HepG2 (cell line): Measurements from ENCODE around the gene PEBP1. TPM values are rescaled to one million over a fixed set of nuclear protein-coding genes. Genes with fewer than 3 reads are reported as not detected.

Source experiments
- ATAC-seq: fragments of 200-7000 bp; cut with Tn5 transposase; 3 replicates; pipeline ENCODE4 v1.9.1; 2020; ENCODE audit warnings: mild to moderate bottlenecking, moderate library complexity
- BruUV-seq: library from RNA; stranded (reverse); fragments of 400-500 nt; replicated peaks from 2 replicates; lab custom pipeline; 2021; lab: Mats Ljungman, UMichigan
- CTCF ChIA-PET: fragments of 300-600 bp; formaldehyde crosslinking; extraction: SDS; loops from one replicate; lab custom pipeline; 2021; ENCODE audit warnings: low total read pairs, inconsistent platforms, low intra/inter-chr PET ratio; lab: Yijun Ruan, JAX
- POLR2A ChIA-PET: fragments of 350-600 bp; sonication (Branson Sonifier 250); formaldehyde crosslinking; loops from one replicate; lab custom pipeline; 2020; ENCODE audit warnings: antibody characterized with exemption, inconsistent platforms; lab: Yijun Ruan, JAX
- DNase-seq: peaks from one replicate; pipeline ENCODE4 v3.0.0-alpha.2; 2015; ENCODE audit warnings: low spot score
- FAIRE-seq: peaks from 3 replicates; lab custom pipeline; 2011; peaks lifted over from hg19 to GRCh38; lab: Jason Lieb, UNC
- H2AFZ ChIP-seq: one replicate; pipeline ENCODE4 v1.6.1; 2011; ENCODE audit warnings: low read length, inconsistent platforms
- H3K27ac ChIP-seq: fragments of 300-600 bp; 3 replicates; pipeline ENCODE4 v1.8.0; 2011; ENCODE audit warnings: mixed run types, mild to moderate bottlenecking, mixed read lengths, low read length, inconsistent platforms; ENCODE audit not compliant: insufficient read depth; ENCODE audit errors: extremely low read length
- H3K27me3 ChIP-seq, 2 experiments: fragments of 200-600 bp in 1 of 2; 2 replicates in 1 of 2; 3 replicates in 1 of 2; pipeline versions ENCODE4 v1.6.0 to v1.8.0; 2011; ENCODE audit warnings: low read length in 2 of 2, mild to moderate bottlenecking in 2 of 2, moderate library complexity in 2 of 2, inconsistent platforms in 1 of 2; ENCODE audit not compliant: insufficient read depth in 2 of 2, control insufficient read depth in 1 of 2
- H3K36me3 ChIP-seq, 2 experiments: fragments of 200-600 bp in 1 of 2; replicated peaks in 1 of 2; 2 replicates in 1 of 2; 3 replicates in 1 of 2; pipeline versions ENCODE4 v1.5.1 to v1.8.0; 2011; ENCODE audit warnings: low read length in 2 of 2, inconsistent platforms in 1 of 2; ENCODE audit not compliant: insufficient read depth in 2 of 2, control insufficient read depth in 1 of 2
- H3K4me1 ChIP-seq: 2 replicates; pipeline ENCODE4 v1.5.1; 2012; ENCODE audit warnings: low read length, inconsistent platforms; ENCODE audit not compliant: insufficient read depth
- H3K4me2 ChIP-seq: 2 replicates; pipeline ENCODE4 v1.6.0; 2011; ENCODE audit warnings: low read depth, low read length, inconsistent platforms
- H3K4me3 ChIP-seq, 3 experiments: fragments of 200-600 bp in 1 of 3; sonication (generic), shearing (Covaris generic) in 1 of 3; replicated peaks in 1 of 3; 2 replicates each; pipeline ENCODE4 v1.5.1; 2011 to 2016; ENCODE audit warnings: low read length in 3 of 3, inconsistent platforms in 2 of 3, low read depth in 2 of 3, mild to moderate bottlenecking in 2 of 3, control low read depth in 1 of 3, mixed read lengths in 1 of 3; ENCODE audit not compliant: insufficient read depth in 1 of 3
- H3K79me2 ChIP-seq: one replicate; pipeline ENCODE4 v1.6.1; 2011; ENCODE audit warnings: low read length, inconsistent platforms; ENCODE audit not compliant: insufficient read depth
- H3K9ac ChIP-seq: 2 replicates; pipeline ENCODE4 v1.6.0; 2011; ENCODE audit warnings: mild to moderate bottlenecking, low read depth, low read length, inconsistent platforms; ENCODE audit not compliant: insufficient read depth
- H3K9me3 ChIP-seq: 2 replicates; pipeline ENCODE4 v1.5.1; 2012; ENCODE audit warnings: mild to moderate bottlenecking, low read length
- H4K20me1 ChIP-seq: 2 replicates; pipeline ENCODE4 v1.6.0; 2011; ENCODE audit warnings: inconsistent platforms, mild to moderate bottlenecking, low read length, moderate library complexity; ENCODE audit not compliant: insufficient read depth
- FOXA3 ChIP-seq: IDR thresholded peaks from 2 replicates; pipeline ENCODE4 v1.6.1; 2016; ENCODE audit warnings: missing genetic modification reagents, missing compliant biosample characterization
- HMGA1 ChIP-seq: sonication (generic); formaldehyde crosslinking; conservative IDR thresholded peaks from 2 replicates; pipeline ENCODE4 v1.4.0; 2020; ENCODE audit warnings: missing genetic modification reagents
- HNRNPK ChIP-seq: fragments of 200-400 bp; formaldehyde crosslinking; IDR thresholded peaks from 2 replicates; pipeline ENCODE4 v1.6.1; 2018; ENCODE audit warnings: low read length, low read depth, moderate library complexity, mild to moderate bottlenecking; ENCODE audit not compliant: poor library complexity, severe bottlenecking
- PATZ1 ChIP-seq: sonication (generic); formaldehyde crosslinking; IDR thresholded peaks from 2 replicates; pipeline ENCODE4 v1.4.0; 2020; ENCODE audit warnings: missing genetic modification reagents
- RBM39 ChIP-seq: fragments of 200-400 bp; formaldehyde crosslinking; IDR thresholded peaks from one replicate; pipeline ENCODE4 v1.6.1; 2018; ENCODE audit warnings: antibody characterized with exemption, mild to moderate bottlenecking, low read depth, low read length; ENCODE audit not compliant: poor library complexity, severe bottlenecking
- SNAPC5 ChIP-seq: sonication (generic); formaldehyde crosslinking; IDR thresholded peaks from 2 replicates; pipeline ENCODE4 v1.8.1; 2023; ENCODE audit warnings: mild to moderate bottlenecking, missing genetic modification reagents, borderline replicate concordance
- STAT6 ChIP-seq: sonication (generic); formaldehyde crosslinking; IDR thresholded peaks from 2 replicates; pipeline ENCODE4 v1.4.0; 2020; ENCODE audit warnings: missing genetic modification reagents, mild to moderate bottlenecking, borderline replicate concordance
- ZNF225 ChIP-seq: sonication (generic); formaldehyde crosslinking; IDR thresholded peaks from 2 replicates; pipeline ENCODE4 v1.4.0; 2020; ENCODE audit warnings: mild to moderate bottlenecking, missing genetic modification reagents
- ZNF264 ChIP-seq: sonication (generic); formaldehyde crosslinking; IDR thresholded peaks from 2 replicates; pipeline ENCODE4 v1.4.0; 2020; ENCODE audit warnings: missing genetic modification reagents
- ZNF331 ChIP-seq: sonication (generic); formaldehyde crosslinking; IDR thresholded peaks from 2 replicates; pipeline ENCODE4 v1.4.0; 2020; ENCODE audit warnings: missing genetic modification reagents
- ZNF337 ChIP-seq: sonication (generic); formaldehyde crosslinking; IDR thresholded peaks from 2 replicates; pipeline ENCODE4 v1.5.1; 2020; ENCODE audit warnings: missing genetic modification reagents, low read depth, mild to moderate bottlenecking, borderline replicate concordance
- ZNF496 ChIP-seq: sonication (generic); formaldehyde crosslinking; IDR thresholded peaks from 2 replicates; pipeline ENCODE4 v1.8.1; 2023; ENCODE audit warnings: mild to moderate bottlenecking, moderate library complexity, missing genetic modification reagents; ENCODE audit not compliant: insufficient replicate concordance
- ZNF713 ChIP-seq: sonication (generic); formaldehyde crosslinking; IDR thresholded peaks from 2 replicates; pipeline ENCODE4 v1.4.0; 2020; ENCODE audit warnings: mild to moderate bottlenecking, missing genetic modification reagents
- WGBS: methylation state at CpG from one replicate; pipeline ENCODE4 v1.1.6; 2017; ENCODE audit warnings: low lambda C conversion rate; 5-methylcytosine and 5-hydroxymethylcytosine counted together
- in situ Hi-C: cut with HindIII; loops from 2 replicates; pipeline ENCODE4 v1.10.0; 2017; ENCODE audit warnings: low pct_unique_long_range_greater_than_20kb; ENCODE audit not compliant: extremely low pct_ligation_motif_present
- intact Hi-C: fragments of 100-400 bp; cut with micrococcal nuclease; formaldehyde crosslinking; loops from one replicate; pipeline ENCODE4 v1.10.0; 2022; ENCODE audit not compliant: unreplicated experiment
- polyA plus RNA-seq, 8 experiments: library from polyadenylated mRNA; depleted of rRNA in 3 of 8; stranded (reverse) in 7 of 8; unstranded in 1 of 8; fragments of >200 nt; fragmentation: Illumina TruSeq in 4 of 8; extraction: Trizol in 4 of 8; gene quantifications; 2 replicates each; pipeline versions ENCODE4 v1.2.1 to v1.2.3, GENCODE V29; 2011 to 2016; ENCODE audit warnings: low read depth in 4 of 8, missing spikeins in 1 of 8, mixed read lengths in 1 of 8; ENCODE audit not compliant: insufficient read depth in 1 of 8
- total RNA-seq, 5 experiments: library from RNA; depleted of rRNA; stranded (reverse); fragments of >200 nt; fragmentation: Illumina TruSeq; extraction: Trizol; gene quantifications; 2 replicates each; pipeline ENCODE4 v1.2.3, GENCODE V29; 2016; ENCODE audit warnings: low read depth in 1 of 5

The PEBP1 gene
- total and polyA plus RNA-seq, 2 of the 13 experiments (the other 11 are each of a cell fraction or from before 2014, with no cell fraction given): 538 to 1,505 TPM

- Histone ChIP-seq H3K9me3 (no peaks in the 10 kb centered on the region), H3K4me2 (no peak overlapping the region), H3K4me3 (no peak overlapping the region), H3K36me3 (no peaks in the 10 kb centered on the region; a peak in 2 of 5 replicates), H3K9ac (no peak overlapping the region), H4K20me1 (no peaks in the 10 kb centered on the region), H3K27ac (no peak overlapping the region), H3K27me3 (no peaks in the 10 kb centered on the region), H3K79me2 (no peaks in the 10 kb centered on the region), H2AFZ (no peak overlapping the region), H3K4me1 (peaks cover 13% of the 10 kb centered on the region)
- ChIA-PET POLR2A (no interaction called here), CTCF (no interaction called here)
- no peak for TF ChIP-seq ZNF331
- TF ChIP-seq ZNF337 (CRISPR knock-in tag): no peak
- TF ChIP-seq PATZ1: no peak
- no peak for TF ChIP-seq HNRNPK
- no peak for TF ChIP-seq ZNF264 (CRISPR knock-in tag)
- TF ChIP-seq ZNF225 (CRISPR knock-in tag): no peak
- no peak for TF ChIP-seq STAT6 (CRISPR knock-in tag)
- no peak for TF ChIP-seq ZNF713 (CRISPR knock-in tag)
- TF ChIP-seq HMGA1 (CRISPR knock-in tag): no peak
- TF ChIP-seq RBM39: no peak
- TF ChIP-seq FOXA3 (CRISPR knock-in tag): no peak
- TF ChIP-seq ZNF496 (CRISPR knock-in tag): no peak
- no peak for TF ChIP-seq SNAPC5 (CRISPR knock-in tag)
- 99% methylated on average over 3 of the region's 3 CpGs for WGBS
- no peak for FAIRE-seq
- intact Hi-C loops (no loop called here), in situ Hi-C loops (no loop called here)
- no peak for ATAC-seq
- BruUV-seq: no TSS peak
- DNase-seq: no peak
These were observed 41.9 kb upstream of the PEBP1 start for GRCh38 chr12:118094039-118094438.
